ENCODE measurements around the gene RUFY3. TPM values are rescaled to one million over a fixed set of nuclear protein-coding genes. Genes with fewer than 3 reads are reported as not detected.

Gene RUFY3
- total RNA-seq, 1 experiment from 2014 or later = 42.7 TPM

DNA sequence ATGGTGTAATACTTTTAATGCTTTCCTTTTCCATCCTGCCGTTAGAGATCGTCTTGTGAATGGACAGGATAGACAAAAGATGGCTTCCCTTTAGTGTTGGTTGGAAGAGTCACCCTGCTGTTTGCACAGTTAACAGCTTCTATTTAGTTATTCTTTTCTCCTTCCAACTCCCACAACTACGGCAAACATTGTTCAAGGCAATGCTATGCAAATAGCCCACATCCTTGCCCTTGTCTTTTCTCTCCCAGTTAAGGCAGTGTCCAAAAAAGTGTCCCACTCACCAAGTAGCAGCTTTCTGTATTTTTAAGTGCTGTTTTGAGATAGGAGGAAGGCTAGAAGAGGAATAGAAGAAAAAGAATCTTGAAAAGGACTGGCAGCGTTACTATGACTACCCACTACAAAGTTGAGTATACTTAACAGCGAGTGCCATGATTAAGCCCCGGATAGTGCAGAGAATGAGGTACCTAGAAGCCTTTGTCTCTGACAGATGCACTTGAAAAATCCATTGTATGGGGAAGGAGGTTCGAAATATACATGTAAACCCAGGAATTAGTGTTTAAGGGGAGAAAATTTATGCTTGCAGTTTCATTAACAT lies 12.1 kb upstream of the RUFY3 start:
- ChIA-PET POLR2A (no interaction called here), CTCF (no interaction called here)
- Mint-ChIP-seq H3K36me3 (ENCODE audit: insufficient read depth, unreplicated experiment) (peaks cover 6% of the 10 kb centered on the region), H3K27ac (ENCODE audit: low read depth, unreplicated experiment) (no peak overlapping the region), H3K4me3 (ENCODE audit: unreplicated experiment) (no peak overlapping the region), H3K9me3 (ENCODE audit: unreplicated experiment) (no peaks in the 10 kb centered on the region), H3K4me1 (ENCODE audit: insufficient read depth, unreplicated experiment) (peaks cover 35% of the 10 kb centered on the region), H3K27me3 (ENCODE audit: insufficient read depth, unreplicated experiment) (no peaks in the 10 kb centered on the region)
- TF ChIP-seq, protein P1, sequence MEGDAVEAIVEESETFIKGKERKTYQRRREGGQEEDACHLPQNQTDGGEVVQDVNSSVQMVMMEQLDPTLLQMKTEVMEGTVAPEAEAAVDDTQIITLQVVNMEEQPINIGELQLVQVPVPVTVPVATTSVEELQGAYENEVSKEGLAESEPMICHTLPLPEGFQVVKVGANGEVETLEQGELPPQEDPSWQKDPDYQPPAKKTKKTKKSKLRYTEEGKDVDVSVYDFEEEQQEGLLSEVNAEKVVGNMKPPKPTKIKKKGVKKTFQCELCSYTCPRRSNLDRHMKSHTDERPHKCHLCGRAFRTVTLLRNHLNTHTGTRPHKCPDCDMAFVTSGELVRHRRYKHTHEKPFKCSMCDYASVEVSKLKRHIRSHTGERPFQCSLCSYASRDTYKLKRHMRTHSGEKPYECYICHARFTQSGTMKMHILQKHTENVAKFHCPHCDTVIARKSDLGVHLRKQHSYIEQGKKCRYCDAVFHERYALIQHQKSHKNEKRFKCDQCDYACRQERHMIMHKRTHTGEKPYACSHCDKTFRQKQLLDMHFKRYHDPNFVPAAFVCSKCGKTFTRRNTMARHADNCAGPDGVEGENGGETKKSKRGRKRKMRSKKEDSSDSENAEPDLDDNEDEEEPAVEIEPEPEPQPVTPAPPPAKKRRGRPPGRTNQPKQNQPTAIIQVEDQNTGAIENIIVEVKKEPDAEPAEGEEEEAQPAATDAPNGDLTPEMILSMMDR (IDR thresholded peaks at IDR 0.05; ENCODE audit: unreplicated experiment) = no peak
- no TSS peak for BruUV-seq (replicated peaks)
- intact Hi-C loops (cut with micrococcal nuclease) = loop anchor here (5.0 kb wide), 1 partner anchor 193 kb away; the partner anchor contains the start of gene MOB1B
- DNase-seq (ENCODE audit: unreplicated experiment) = no peak

DNA sequence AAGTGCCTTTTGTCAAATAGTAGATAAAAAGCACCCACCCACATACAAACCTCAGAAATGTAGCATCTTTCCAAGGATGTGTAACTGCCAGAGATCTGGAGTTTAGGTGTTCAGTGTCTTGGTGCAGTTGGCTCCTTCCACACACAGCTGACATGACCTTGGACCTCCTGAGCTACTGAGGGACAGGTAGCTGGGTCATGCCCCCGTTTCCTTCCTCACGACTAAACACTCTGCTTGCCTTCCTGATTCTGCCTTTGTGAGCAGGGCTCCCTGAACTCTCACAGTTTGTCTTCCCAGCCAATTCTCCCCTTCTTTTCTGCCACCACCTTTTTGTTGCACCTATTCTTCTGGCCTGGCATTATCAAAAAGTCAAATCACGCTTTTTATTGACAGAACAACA lies 10.2 kb upstream of the RUFY3 start:
- intact Hi-C loops (cut with micrococcal nuclease) = no loop called here
- H3K27ac Mint-ChIP-seq (ENCODE audit: low read depth, unreplicated experiment) = no peak overlapping the region
- peaks cover 6% of the 10 kb centered on the region for H3K36me3 Mint-ChIP-seq (ENCODE audit: insufficient read depth, unreplicated experiment)
- TF ChIP-seq, protein P1 (IDR thresholded peaks at IDR 0.05; ENCODE audit: unreplicated experiment) = no peak
- BruUV-seq (replicated peaks) = no TSS peak
- CTCF ChIA-PET = interaction anchor here (1.1 kb wide), 1 partner anchor 10 kb away, joined by 3 read pairs; the partner anchor contains the start of gene RUFY3
- no peaks in the 10 kb centered on the region for H3K9me3 Mint-ChIP-seq (ENCODE audit: unreplicated experiment)
- no peaks in the 10 kb centered on the region for H3K27me3 Mint-ChIP-seq (ENCODE audit: insufficient read depth, unreplicated experiment)
- POLR2A ChIA-PET = interaction anchor here (1.3 to 3.2 kb wide), 4 partner anchors 8 to 23 kb away, joined by 5 to 14 read pairs (median 8); partner anchors contain the start of gene RUFY3
- peaks cover 38% of the 10 kb centered on the region for H3K4me1 Mint-ChIP-seq (ENCODE audit: insufficient read depth, unreplicated experiment)
- H3K4me3 Mint-ChIP-seq (ENCODE audit: unreplicated experiment) = no peak overlapping the region
- no peak for DNase-seq (ENCODE audit: unreplicated experiment)

DNA sequence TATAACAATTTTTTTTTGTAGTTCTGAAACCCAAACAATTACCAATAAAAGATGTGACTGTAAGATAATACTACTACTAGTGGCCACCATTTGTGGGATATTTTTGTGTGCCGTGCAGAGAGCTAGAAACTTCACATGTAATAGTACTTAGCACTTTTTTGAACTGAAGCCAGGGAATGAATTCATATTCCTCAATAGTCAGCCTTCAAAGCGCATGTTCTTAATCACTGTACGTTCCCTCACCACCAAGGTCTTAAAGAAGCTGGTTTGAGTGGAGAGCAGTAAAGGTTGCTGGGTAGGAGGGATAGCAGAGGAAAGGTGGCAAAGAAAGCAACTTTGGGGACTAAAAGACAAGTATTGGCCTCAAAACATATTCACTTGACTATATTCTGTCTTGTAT lies 9.6 kb upstream of the RUFY3 start:
- no peaks in the 10 kb centered on the region for H3K27me3 Mint-ChIP-seq (ENCODE audit: insufficient read depth, unreplicated experiment)
- BruUV-seq (replicated peaks) = no TSS peak
- POLR2A ChIA-PET = interaction anchor here (1.3 to 3.2 kb wide), 4 partner anchors 8 to 23 kb away, joined by 5 to 14 read pairs (median 8); partner anchors contain the start of gene RUFY3
- peaks cover 38% of the 10 kb centered on the region for H3K4me1 Mint-ChIP-seq (ENCODE audit: insufficient read depth, unreplicated experiment)
- H3K4me3 Mint-ChIP-seq (ENCODE audit: unreplicated experiment) = no peak overlapping the region
- H3K27ac Mint-ChIP-seq (ENCODE audit: low read depth, unreplicated experiment) = peak overlapping the region; percentile 17
- intact Hi-C loops (cut with micrococcal nuclease) = no loop called here
- peaks cover 6% of the 10 kb centered on the region for H3K36me3 Mint-ChIP-seq (ENCODE audit: insufficient read depth, unreplicated experiment)
- TF ChIP-seq, protein P1 (IDR thresholded peaks at IDR 0.05; ENCODE audit: unreplicated experiment) = no peak
- DNase-seq (ENCODE audit: unreplicated experiment) = no peak
- CTCF ChIA-PET = interaction anchor here (0.7 to 1.2 kb wide), 3 partner anchors 9 to 22 kb away, joined by 3 to 4 read pairs (median 4); partner anchors contain the start of gene RUFY3
- no peaks in the 10 kb centered on the region for H3K9me3 Mint-ChIP-seq (ENCODE audit: unreplicated experiment)

DNA sequence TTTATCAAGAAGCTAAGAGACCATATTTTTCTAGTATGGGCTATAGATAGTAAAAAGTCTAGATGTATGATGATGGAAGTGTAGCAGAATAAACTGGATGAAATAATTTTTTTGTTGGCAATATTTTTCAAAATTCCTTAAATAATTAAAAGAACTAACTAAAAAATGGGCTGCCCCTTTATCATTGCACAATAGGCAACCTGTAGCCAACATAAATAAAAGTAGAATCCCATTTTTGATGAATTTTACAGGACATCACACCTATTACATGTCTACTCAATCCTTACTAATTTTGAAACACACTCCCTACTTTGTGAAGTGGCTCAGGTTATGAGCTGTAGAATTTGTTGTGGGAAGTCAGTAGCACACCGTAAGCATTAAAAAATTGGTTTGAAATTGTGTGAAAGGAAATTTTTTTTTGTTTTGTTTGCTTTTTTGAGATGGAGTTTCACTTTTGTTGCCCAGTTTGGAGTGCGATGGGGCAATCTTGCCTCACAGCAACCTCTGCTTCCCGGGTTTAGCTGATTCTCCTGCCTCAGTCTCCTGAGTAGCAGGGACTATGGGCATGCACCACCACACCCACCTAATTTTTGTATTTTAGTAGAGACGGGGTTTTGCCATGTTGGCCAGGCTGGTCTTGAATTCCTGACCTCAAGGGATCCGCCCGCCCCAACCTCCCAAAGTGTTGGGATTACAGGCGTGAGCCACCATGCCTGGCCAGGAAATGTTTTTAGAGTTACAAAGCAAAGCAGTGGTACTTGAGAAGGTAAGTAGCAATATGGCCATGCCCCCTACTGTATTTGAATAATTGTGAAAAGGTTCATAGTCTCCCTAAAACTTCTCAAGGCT lies 8.9 kb upstream of the RUFY3 start:
- intact Hi-C loops (cut with micrococcal nuclease) = no loop called here
- no peak for DNase-seq (ENCODE audit: unreplicated experiment)
- CTCF ChIA-PET = interaction anchor here (0.6 to 2.0 kb wide), 4 partner anchors 9 to 994 kb away, joined by 4 read pairs; partner anchors contain the start of gene RUFY3
- Mint-ChIP-seq H3K4me3 (ENCODE audit: unreplicated experiment) (no peak overlapping the region), H3K36me3 (ENCODE audit: insufficient read depth, unreplicated experiment) (peaks cover 8% of the 10 kb centered on the region), H3K4me1 (ENCODE audit: insufficient read depth, unreplicated experiment) (peaks cover 38% of the 10 kb centered on the region), H3K9me3 (ENCODE audit: unreplicated experiment) (no peaks in the 10 kb centered on the region), H3K27ac (ENCODE audit: low read depth, unreplicated experiment) (no peak overlapping the region), H3K27me3 (ENCODE audit: insufficient read depth, unreplicated experiment) (no peaks in the 10 kb centered on the region)
- TF ChIP-seq, protein P1 (IDR thresholded peaks at IDR 0.05; ENCODE audit: unreplicated experiment) = no peak
- no TSS peak for BruUV-seq (replicated peaks)
- POLR2A ChIA-PET = interaction anchor here (1.3 to 3.2 kb wide), 4 partner anchors 9 to 22 kb away, joined by 5 to 14 read pairs (median 8); partner anchors contain the start of gene RUFY3
